ENCODE data around the gene RREB1. TPM values are rescaled to one million over a fixed set of nuclear protein-coding genes. Genes with fewer than 3 reads are reported as not detected.

The RREB1 gene
- total and polyA plus RNA-seq, 2 experiments from 2014 or later, result 6.4 to 12.4 TPM

GRCh38 chr6:7087066-7087465, 20.7 kb upstream of the RREB1 start:
- in situ Hi-C loops (cut with MboI), result no loop called here
- H3K27ac ChIP-seq, result no peak overlapping the region
- peak; percentile 64 for DNase-seq
- no peaks in the 10 kb centered on the region for H3K9me3 ChIP-seq (ENCODE audit: low read depth)
- no peaks in the 10 kb centered on the region for H3K79me2 ChIP-seq (ENCODE audit: insufficient read depth)
- no peaks in the 10 kb centered on the region for H4K20me1 ChIP-seq (ENCODE audit: insufficient read depth)
- peaks cover 13% of the 10 kb centered on the region for H3K4me1 ChIP-seq (ENCODE audit: insufficient read depth)
- peak overlapping the region; percentile 75 for H3K9ac ChIP-seq
- peak overlapping the region; percentile 96 for H3K4me2 ChIP-seq (ENCODE audit: unreplicated experiment)
- peak overlapping the region; percentile 77 for H3K4me3 ChIP-seq
- no peaks in the 10 kb centered on the region for H3K9me2 ChIP-seq (ENCODE audit: insufficient read depth)
- peak overlapping the region; percentile 94 for H2AFZ ChIP-seq
- H3F3A ChIP-seq (ENCODE audit: insufficient read depth), result no peaks in the 10 kb centered on the region
- no peaks in the 10 kb centered on the region for H3K36me3 ChIP-seq (ENCODE audit: low read depth)
- no peaks in the 10 kb centered on the region for H3K27me3 ChIP-seq (replicated peaks; ENCODE audit: insufficient read depth)
- TF ChIP-seq EZH2 (IDR thresholded peaks at IDR 0.05; ENCODE audit: insufficient read depth, poor library complexity, severe bottlenecking) (no peak), EZH2phosphoT487 (IDR thresholded peaks at IDR 0.05; ENCODE audit: insufficient read depth, low read depth) (no peak)
- WGBS, 2 experiments (ENCODE audit: low coverage in 1 of 2, low lambda C conversion rate in 2 of 2, missing lambda C conversion rate in 2 of 2), result 6 to 10% methylated on average over 3 of the region's 3 CpGs

DNA sequence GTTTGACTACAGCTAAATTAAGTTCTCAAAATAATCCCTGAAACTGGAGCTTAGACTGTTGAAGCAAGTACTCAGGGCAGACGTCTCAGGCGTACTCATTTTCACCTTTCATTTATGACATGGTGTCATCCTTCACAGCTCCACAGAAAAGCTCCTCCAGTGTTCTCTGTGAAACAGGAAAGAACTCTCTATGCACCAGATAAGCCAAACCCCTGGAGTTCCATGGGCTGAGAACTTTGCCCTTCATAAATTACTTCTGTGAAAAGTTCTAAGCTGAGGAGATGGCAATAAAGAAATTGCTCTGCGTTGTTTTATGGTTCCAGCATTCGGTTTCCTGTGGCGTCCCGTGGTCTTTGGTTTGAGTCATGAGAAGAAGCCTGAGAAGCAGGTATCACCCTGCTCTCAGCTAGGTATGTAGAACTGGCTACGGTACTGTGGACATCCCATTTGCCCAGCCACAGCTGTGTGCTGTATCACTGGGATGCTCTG, 20.2 kb upstream of the RREB1 start:
- Histone ChIP-seq H3K4me1 (ENCODE audit: insufficient read depth) (peaks cover 13% of the 10 kb centered on the region), H3K27me3 (replicated peaks; ENCODE audit: insufficient read depth) (no peaks in the 10 kb centered on the region), H3K27ac (no peak overlapping the region), H3K9me2 (ENCODE audit: insufficient read depth) (no peaks in the 10 kb centered on the region), H4K20me1 (ENCODE audit: insufficient read depth) (no peaks in the 10 kb centered on the region), H3K9me3 (ENCODE audit: low read depth) (no peaks in the 10 kb centered on the region), H3F3A (ENCODE audit: insufficient read depth) (no peaks in the 10 kb centered on the region), H3K4me3 (peak overlapping the region; percentile 77), H3K4me2 (ENCODE audit: unreplicated experiment) (peak overlapping the region; percentile 96), H3K79me2 (ENCODE audit: insufficient read depth) (no peaks in the 10 kb centered on the region), H2AFZ (peak overlapping the region; percentile 94), H3K36me3 (ENCODE audit: low read depth) (no peaks in the 10 kb centered on the region), H3K9ac (peak overlapping the region; percentile 75; the same call in 1 of the 2 replicates)
- in situ Hi-C loops (cut with MboI), result no loop called here
- DNase-seq, result no peak
- WGBS, 2 experiments (ENCODE audit: low coverage in 1 of 2, low lambda C conversion rate in 2 of 2, missing lambda C conversion rate in 2 of 2), result 89 to 93% methylated on average over 7 of the region's 7 CpGs
- TF ChIP-seq EZH2phosphoT487 (IDR thresholded peaks at IDR 0.05; ENCODE audit: insufficient read depth, low read depth) (no peak), EZH2 (IDR thresholded peaks at IDR 0.05; ENCODE audit: insufficient read depth, poor library complexity, severe bottlenecking) (no peak)

DNA sequence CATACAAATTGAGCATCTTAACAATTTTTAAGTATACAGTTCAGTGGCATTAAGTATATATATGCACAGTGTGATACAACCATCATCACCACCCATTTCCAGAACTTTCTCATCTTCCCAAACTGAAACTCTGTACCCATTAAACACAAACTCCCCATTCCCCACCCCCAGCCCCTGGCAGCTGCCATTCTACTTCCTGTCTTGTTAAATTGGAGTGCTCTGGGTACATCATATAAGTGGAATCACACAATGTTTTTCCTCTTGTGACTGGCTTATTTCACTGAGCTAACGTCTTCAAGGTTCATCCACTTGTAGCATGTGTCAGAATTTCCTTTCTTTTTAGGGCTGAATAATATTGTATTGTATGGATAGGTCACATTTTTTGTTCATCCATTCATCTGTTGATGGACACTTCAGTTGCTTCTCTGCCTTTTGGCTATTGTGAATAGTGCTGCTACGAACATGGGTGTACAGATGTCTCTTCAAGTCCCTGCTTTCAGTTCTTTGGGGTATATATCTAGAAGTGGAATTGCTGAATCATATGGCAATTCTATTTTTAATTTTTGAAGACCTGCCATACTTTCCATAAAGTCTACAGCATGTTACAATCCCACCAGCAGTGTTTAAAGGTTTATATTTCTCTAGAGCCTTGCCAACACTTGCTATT, 19.6 kb upstream of the RREB1 start:
- Histone ChIP-seq H3K27ac (no peak overlapping the region), H3K9me3 (ENCODE audit: low read depth) (no peaks in the 10 kb centered on the region), H4K20me1 (ENCODE audit: insufficient read depth) (no peaks in the 10 kb centered on the region), H3K79me2 (ENCODE audit: insufficient read depth) (no peaks in the 10 kb centered on the region), H3K4me2 (ENCODE audit: unreplicated experiment) (no peak overlapping the region), H3F3A (ENCODE audit: insufficient read depth) (no peaks in the 10 kb centered on the region), H3K9ac (no peak overlapping the region), H3K36me3 (ENCODE audit: low read depth) (no peaks in the 10 kb centered on the region), H2AFZ (no peak overlapping the region), H3K4me1 (ENCODE audit: insufficient read depth) (peaks cover 13% of the 10 kb centered on the region), H3K9me2 (ENCODE audit: insufficient read depth) (no peaks in the 10 kb centered on the region), H3K27me3 (replicated peaks; ENCODE audit: insufficient read depth) (no peaks in the 10 kb centered on the region), H3K4me3 (no peak overlapping the region)
- no peak for DNase-seq
- 94 to 96% methylated on average over 2 of the region's 2 CpGs for WGBS, 2 experiments (ENCODE audit: low coverage in 1 of 2, low lambda C conversion rate in 2 of 2, missing lambda C conversion rate in 2 of 2)
- in situ Hi-C loops (cut with MboI), result no loop called here
- TF ChIP-seq EZH2 (IDR thresholded peaks at IDR 0.05; ENCODE audit: insufficient read depth, poor library complexity, severe bottlenecking) (no peak), EZH2phosphoT487 (IDR thresholded peaks at IDR 0.05; ENCODE audit: insufficient read depth, low read depth) (no peak)

GRCh38 chr6:7098993-7099392, 8.8 kb upstream of the RREB1 start:
- H3K79me2 ChIP-seq (ENCODE audit: insufficient read depth), result no peaks in the 10 kb centered on the region
- no peak overlapping the region for H3K4me2 ChIP-seq (ENCODE audit: unreplicated experiment)
- H4K20me1 ChIP-seq (ENCODE audit: insufficient read depth), result no peaks in the 10 kb centered on the region
- no peak overlapping the region for H3K9ac ChIP-seq
- H3K36me3 ChIP-seq (ENCODE audit: low read depth), result no peaks in the 10 kb centered on the region
- no peaks in the 10 kb centered on the region for H3K27me3 ChIP-seq (replicated peaks; ENCODE audit: insufficient read depth)
- H3K4me1 ChIP-seq (ENCODE audit: insufficient read depth), result no peaks in the 10 kb centered on the region
- TF ChIP-seq EZH2 (IDR thresholded peaks at IDR 0.05; ENCODE audit: insufficient read depth, poor library complexity, severe bottlenecking) (no peak), EZH2phosphoT487 (IDR thresholded peaks at IDR 0.05; ENCODE audit: insufficient read depth, low read depth) (no peak)
- 95 to 100% methylated on average over 2 of the region's 2 CpGs for WGBS, 2 experiments (ENCODE audit: low coverage in 1 of 2, low lambda C conversion rate in 2 of 2, missing lambda C conversion rate in 2 of 2)
- no peaks in the 10 kb centered on the region for H3K9me2 ChIP-seq (ENCODE audit: insufficient read depth)
- DNase-seq, result no peak
- H2AFZ ChIP-seq, result no peak overlapping the region
- H3F3A ChIP-seq (ENCODE audit: insufficient read depth), result no peaks in the 10 kb centered on the region
- no peak overlapping the region for H3K27ac ChIP-seq
- H3K4me3 ChIP-seq, result no peak overlapping the region
- no peaks in the 10 kb centered on the region for H3K9me3 ChIP-seq (ENCODE audit: low read depth)
- in situ Hi-C loops (cut with MboI), result no loop called here
